ENCODE data around the gene RBM24.
A peak's percentile ranks its signal among the peaks of the same experiment; 100 is the strongest.

- no peak for TF ChIP-seq POLR2A (IDR thresholded peaks at IDR 0.05; ENCODE audit: low read depth)
- peak in 1 of 3 experiments; percentile 7 for TF ChIP-seq CTCF (IDR thresholded peaks at IDR 0.05)
- TF ChIP-seq EP300 (IDR thresholded peaks at IDR 0.05) = peak; percentile 72
Measured at GRCh38 chr6:17289630-17290061, 8.5 kb downstream of the RBM24 start.
